A673 (cell line): ENCODE measurements around the gene SSTR5.

Experiments
- CTCF ChIP-seq: fragments of 300-800, 200-600 bp; sonication (generic); conservative IDR thresholded peaks from 2 replicates; pipeline ENCODE4 v1.5.1; 2017; ENCODE audit warnings: low read depth, mild to moderate bottlenecking, antibody characterized with exemption, low read length, moderate library complexity, mixed read lengths
- EZH2 ChIP-seq: fragments of 200-600 bp; sonication (generic); IDR thresholded peaks from 2 replicates; pipeline ENCODE4 v1.6.1; 2017; ENCODE audit warnings: borderline replicate concordance, low read depth, mild to moderate bottlenecking, mixed read lengths, antibody characterized with exemption, low read length; ENCODE audit not compliant: poor library complexity, severe bottlenecking

- peak; percentile 50 for TF ChIP-seq EZH2
- no peak for TF ChIP-seq CTCF
These were observed 5.9 kb upstream of the SSTR5 start for GRCh38 chr16:1066584-1067172.
